ENCODE measurements around the gene OLFML2B. TPM values are rescaled to one million over a fixed set of nuclear protein-coding genes. Genes with fewer than 3 reads are reported as not detected.
"Not testable (repeated sequence)": the region's sequence is repeated elsewhere in the genome, so short reads cannot be mapped to it uniquely, and the experiment has no call there.

The OLFML2B gene
- total RNA-seq, 1 experiment from 2014 or later: 0.43 TPM

GRCh38 chr1:162018418-162018817 lies 5.3 kb downstream of the OLFML2B start:
- TF ChIP-seq, protein P1, sequence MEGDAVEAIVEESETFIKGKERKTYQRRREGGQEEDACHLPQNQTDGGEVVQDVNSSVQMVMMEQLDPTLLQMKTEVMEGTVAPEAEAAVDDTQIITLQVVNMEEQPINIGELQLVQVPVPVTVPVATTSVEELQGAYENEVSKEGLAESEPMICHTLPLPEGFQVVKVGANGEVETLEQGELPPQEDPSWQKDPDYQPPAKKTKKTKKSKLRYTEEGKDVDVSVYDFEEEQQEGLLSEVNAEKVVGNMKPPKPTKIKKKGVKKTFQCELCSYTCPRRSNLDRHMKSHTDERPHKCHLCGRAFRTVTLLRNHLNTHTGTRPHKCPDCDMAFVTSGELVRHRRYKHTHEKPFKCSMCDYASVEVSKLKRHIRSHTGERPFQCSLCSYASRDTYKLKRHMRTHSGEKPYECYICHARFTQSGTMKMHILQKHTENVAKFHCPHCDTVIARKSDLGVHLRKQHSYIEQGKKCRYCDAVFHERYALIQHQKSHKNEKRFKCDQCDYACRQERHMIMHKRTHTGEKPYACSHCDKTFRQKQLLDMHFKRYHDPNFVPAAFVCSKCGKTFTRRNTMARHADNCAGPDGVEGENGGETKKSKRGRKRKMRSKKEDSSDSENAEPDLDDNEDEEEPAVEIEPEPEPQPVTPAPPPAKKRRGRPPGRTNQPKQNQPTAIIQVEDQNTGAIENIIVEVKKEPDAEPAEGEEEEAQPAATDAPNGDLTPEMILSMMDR (IDR thresholded peaks at IDR 0.05; ENCODE audit: insufficient read depth in 1 of 2, low read depth in 1 of 2, low read length in 1 of 2, severe bottlenecking in 1 of 2, unreplicated experiment in 1 of 2): no peak
- no peaks in the 10 kb centered on the region for H3K9me3 Mint-ChIP-seq (ENCODE audit: unreplicated experiment)
- no peaks in the 10 kb centered on the region for H3K4me1 Mint-ChIP-seq (ENCODE audit: low read depth, unreplicated experiment)
- H3K36me3 Mint-ChIP-seq (ENCODE audit: insufficient read depth, unreplicated experiment): no peaks in the 10 kb centered on the region
- no peaks in the 10 kb centered on the region; the same call in 1 of the 2 replicates for H3K4me1 ChIP-seq
- ChIA-PET CTCF (no interaction called here), POLR2A (no interaction called here)
- H3K27me3 Mint-ChIP-seq (ENCODE audit: insufficient read depth, unreplicated experiment): peaks cover 7% of the 10 kb centered on the region
- intact Hi-C loops (cut with micrococcal nuclease; ENCODE audit: unreplicated experiment): no loop called here
- no peak for DNase-seq
- no peak overlapping the region for H3K27ac Mint-ChIP-seq (ENCODE audit: unreplicated experiment)
- no peaks in the 10 kb centered on the region for H3K9me3 ChIP-seq
- no peak overlapping the region for H3K4me3 Mint-ChIP-seq (ENCODE audit: unreplicated experiment)
- H3K36me3 ChIP-seq (ENCODE audit: control insufficient read depth, insufficient read depth, low read length): no peaks in the 10 kb centered on the region
- H3K4me3 ChIP-seq (ENCODE audit: low read depth, low read length): no peak overlapping the region
- peaks cover 4% of the 10 kb centered on the region; the same call in 1 of the 2 replicates for H3K27me3 ChIP-seq (replicated peaks; ENCODE audit: control insufficient read depth, insufficient read depth, low read length)
- BruUV-seq (replicated peaks): no TSS peak

GRCh38 chr1:162017791-162018190 lies 5.9 kb downstream of the OLFML2B start:
- not testable (repeated sequence) for H3K36me3 Mint-ChIP-seq (ENCODE audit: insufficient read depth, unreplicated experiment)

DNA sequence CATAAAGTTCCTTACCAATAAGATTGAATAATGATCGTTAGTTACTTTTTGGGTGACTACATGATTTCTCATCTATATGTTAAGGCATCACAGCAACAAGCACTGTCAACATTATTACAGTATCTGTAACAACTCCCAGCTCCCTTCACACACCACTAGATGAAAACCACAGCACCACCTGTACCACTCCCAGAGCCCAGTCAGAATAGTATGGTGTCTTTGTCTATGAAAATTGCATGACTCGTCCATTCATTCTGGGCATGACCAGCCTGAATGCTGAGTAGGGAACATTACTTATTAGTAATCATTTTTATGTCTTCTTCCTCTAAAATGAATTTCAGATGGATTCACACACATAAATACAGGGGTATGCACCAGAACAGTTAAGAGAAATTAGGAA lies 7.0 kb downstream of the OLFML2B start:
- no peak for DNase-seq
- H3K9me3 ChIP-seq: no peaks in the 10 kb centered on the region
- POLR2A ChIA-PET: no interaction called here
- Mint-ChIP-seq H3K36me3 (ENCODE audit: insufficient read depth, unreplicated experiment) (no peaks in the 10 kb centered on the region), H3K27ac (ENCODE audit: unreplicated experiment) (no peak overlapping the region), H3K4me3 (ENCODE audit: unreplicated experiment) (no peak overlapping the region), H3K27me3 (ENCODE audit: insufficient read depth, unreplicated experiment) (peaks cover 3% of the 10 kb centered on the region), H3K4me1 (ENCODE audit: low read depth, unreplicated experiment) (no peaks in the 10 kb centered on the region), H3K9me3 (ENCODE audit: unreplicated experiment) (no peaks in the 10 kb centered on the region)
- intact Hi-C loops (cut with micrococcal nuclease; ENCODE audit: unreplicated experiment): no loop called here
- no peaks in the 10 kb centered on the region for H3K36me3 ChIP-seq (ENCODE audit: control insufficient read depth, insufficient read depth, low read length)
- peaks cover 4% of the 10 kb centered on the region; the same call in 1 of the 2 replicates for H3K27me3 ChIP-seq (replicated peaks; ENCODE audit: control insufficient read depth, insufficient read depth, low read length)
- TF ChIP-seq, protein P1 (IDR thresholded peaks at IDR 0.05; ENCODE audit: insufficient read depth in 1 of 2, low read depth in 1 of 2, low read length in 1 of 2, severe bottlenecking in 1 of 2, unreplicated experiment in 1 of 2): no peak
- no peaks in the 10 kb centered on the region; the same call in 1 of the 2 replicates for H3K4me1 ChIP-seq
- CTCF ChIA-PET: no interaction called here
- no TSS peak for BruUV-seq (replicated peaks)
- H3K4me3 ChIP-seq (ENCODE audit: low read depth, low read length): no peak overlapping the region

More at GRCh38 chr1:162017791-162018190, 5.9 kb downstream of the OLFML2B start:
- H3K27me3 ChIP-seq (replicated peaks; ENCODE audit: control insufficient read depth, insufficient read depth, low read length); H3K27ac Mint-ChIP-seq (ENCODE audit: unreplicated experiment); H3K27me3 Mint-ChIP-seq (ENCODE audit: insufficient read depth, unreplicated experiment); intact Hi-C loops (cut with micrococcal nuclease; ENCODE audit: unreplicated experiment); POLR2A ChIA-PET; H3K4me1 Mint-ChIP-seq (ENCODE audit: low read depth, unreplicated experiment); DNase-seq; H3K9me3 Mint-ChIP-seq (ENCODE audit: unreplicated experiment); H3K4me3 ChIP-seq (ENCODE audit: low read depth, low read length); H3K36me3 ChIP-seq (ENCODE audit: control insufficient read depth, insufficient read depth, low read length); CTCF ChIA-PET; H3K4me1 ChIP-seq; H3K9me3 ChIP-seq; H3K4me3 Mint-ChIP-seq (ENCODE audit: unreplicated experiment); BruUV-seq (replicated peaks): not testable (repeated sequence)

- no peak overlapping the region for H3K4me3 ChIP-seq (ENCODE audit: low read depth, low read length)
- no peaks in the 10 kb centered on the region for H3K9me3 ChIP-seq
- no peak for DNase-seq
- Mint-ChIP-seq H3K36me3 (ENCODE audit: insufficient read depth, unreplicated experiment) (no peaks in the 10 kb centered on the region), H3K4me3 (ENCODE audit: unreplicated experiment) (no peak overlapping the region), H3K9me3 (ENCODE audit: unreplicated experiment) (no peaks in the 10 kb centered on the region), H3K27me3 (ENCODE audit: insufficient read depth, unreplicated experiment) (peaks cover 3% of the 10 kb centered on the region), H3K27ac (ENCODE audit: unreplicated experiment) (no peak overlapping the region), H3K4me1 (ENCODE audit: low read depth, unreplicated experiment) (no peaks in the 10 kb centered on the region)
- no peaks in the 10 kb centered on the region for H3K36me3 ChIP-seq (ENCODE audit: control insufficient read depth, insufficient read depth, low read length)
- ChIA-PET CTCF (no interaction called here), POLR2A (no interaction called here)
- no peaks in the 10 kb centered on the region for H3K4me1 ChIP-seq
- no TSS peak for BruUV-seq (replicated peaks)
- intact Hi-C loops (cut with micrococcal nuclease; ENCODE audit: unreplicated experiment): no loop called here
- TF ChIP-seq, protein P1 (IDR thresholded peaks at IDR 0.05; ENCODE audit: insufficient read depth in 1 of 2, low read depth in 1 of 2, low read length in 1 of 2, severe bottlenecking in 1 of 2, unreplicated experiment in 1 of 2): no peak
- H3K27me3 ChIP-seq (replicated peaks; ENCODE audit: control insufficient read depth, insufficient read depth, low read length): peaks cover 3% of the 10 kb centered on the region; the same call in 1 of the 2 replicates
These were observed 8.5 kb downstream of the OLFML2B start for GRCh38 chr1:162015196-162015595.

Data from Caco-2 (cell line).